Keratinocyte (primary cell): ENCODE data around the gene CMSS1. TPM values are rescaled to one million over a fixed set of nuclear protein-coding genes. Genes with fewer than 3 reads are reported as not detected.
A peak's percentile ranks its signal among the peaks of the same experiment; 100 is the strongest.

Source experiments
- DNase-seq: peaks from one replicate; pipeline ENCODE4 v3.0.0-alpha.2; 2011; ENCODE audit warnings: low read depth, missing footprints, low spot score
- FAIRE-seq: peaks from 2 replicates; lab custom pipeline; 2011; peaks lifted over from hg19 to GRCh38; lab: Jason Lieb, UNC
- H2AFZ ChIP-seq: 2 replicates; pipeline ENCODE4 v1.6.0; 2012; ENCODE audit warnings: low read length, control low read depth, inconsistent platforms; ENCODE audit not compliant: control insufficient read depth
- H3K27ac ChIP-seq: 2 replicates; pipeline ENCODE4 v1.5.1; 2011; ENCODE audit warnings: low read length; ENCODE audit not compliant: control insufficient read depth, insufficient read depth
- H3K27me3 ChIP-seq: 3 replicates; pipeline ENCODE4 v1.6.0; 2011; ENCODE audit warnings: low read length; ENCODE audit not compliant: control insufficient read depth, insufficient read depth; ENCODE audit errors: extremely low read depth
- H3K36me3 ChIP-seq, 2 experiments: 2 replicates in 1 of 2; 3 replicates in 1 of 2; pipeline ENCODE4 v1.5.1; 2011; ENCODE audit warnings: low read length in 2 of 2, mild to moderate bottlenecking in 1 of 2; ENCODE audit not compliant: control insufficient read depth in 2 of 2, insufficient read depth in 2 of 2; ENCODE audit errors: extremely low read depth in 1 of 2
- H3K4me1 ChIP-seq: 3 replicates; pipeline ENCODE4 v1.5.1; 2011; ENCODE audit warnings: low read length; ENCODE audit not compliant: control insufficient read depth, insufficient read depth; ENCODE audit errors: extremely low read depth
- H3K4me2 ChIP-seq: 3 replicates; pipeline ENCODE4 v1.6.0; 2011; ENCODE audit warnings: low read depth, low read length; ENCODE audit not compliant: control insufficient read depth, insufficient read depth; ENCODE audit errors: extremely low read depth
- H3K4me3 ChIP-seq, 3 experiments: fragments of 200-600 bp in 1 of 3; sonication (generic) in 1 of 3; 2 replicates in 2 of 3; 3 replicates in 1 of 3; pipeline ENCODE4 v1.5.1; 2011 to 2016; ENCODE audit warnings: low read length in 3 of 3, mild to moderate bottlenecking in 3 of 3, control low read depth in 2 of 3, inconsistent platforms in 1 of 3, low read depth in 1 of 3, mixed read lengths in 1 of 3, mixed run types in 1 of 3, moderate library complexity in 1 of 3; ENCODE audit not compliant: control insufficient read depth in 2 of 3, insufficient read depth in 2 of 3; ENCODE audit errors: extremely low read depth in 1 of 3
- H3K79me2 ChIP-seq: 2 replicates; pipeline ENCODE4 v1.6.0; 2012; ENCODE audit warnings: low read length; ENCODE audit not compliant: control insufficient read depth, insufficient read depth
- H3K9ac ChIP-seq: 3 replicates; pipeline ENCODE4 v1.6.0; 2011; ENCODE audit warnings: low read length; ENCODE audit not compliant: control insufficient read depth, insufficient read depth; ENCODE audit errors: extremely low read depth
- H3K9me1 ChIP-seq: 3 replicates; pipeline ENCODE4 v1.6.0; 2011; ENCODE audit warnings: low read length; ENCODE audit not compliant: control insufficient read depth, insufficient read depth; ENCODE audit errors: extremely low read depth
- H3K9me3 ChIP-seq: 2 replicates; pipeline ENCODE4 v1.5.1; 2012; ENCODE audit warnings: low read depth, low read length; ENCODE audit not compliant: control insufficient read depth
- H4K20me1 ChIP-seq: 3 replicates; pipeline ENCODE4 v1.6.0; 2011; ENCODE audit warnings: low read length; ENCODE audit not compliant: control insufficient read depth, insufficient read depth; ENCODE audit errors: extremely low read depth
- CTCF ChIP-seq, 3 experiments: IDR thresholded peaks in 1 of 3; conservative IDR thresholded peaks in 1 of 3; optimal IDR thresholded peaks in 1 of 3; 2 replicates in 2 of 3; 3 replicates in 1 of 3; pipeline versions ENCODE3 to v1.5.1; 2011; ENCODE audit warnings: low read length in 3 of 3, mild to moderate bottlenecking in 3 of 3, moderate library complexity in 2 of 3, control low read depth in 1 of 3, inconsistent platforms in 1 of 3; ENCODE audit not compliant: insufficient read depth in 2 of 3; ENCODE audit errors: extremely low read depth in 1 of 3
- EZH2 ChIP-seq: IDR thresholded peaks from one replicate; pipeline ENCODE4 v1.6.1; 2012; ENCODE audit warnings: inconsistent platforms, mild to moderate bottlenecking, low read length, moderate library complexity
- dilution Hi-C: fragments of 300-500 bp; cut with MboI; formaldehyde crosslinking; loops from one replicate; pipeline ENCODE4 v1.7.0; 2020; ENCODE audit warnings: low sequenced_read_pairs; ENCODE audit not compliant: extremely low pct_ligation_motif_present
- polyA plus RNA-seq, 5 experiments: library from polyadenylated mRNA; depleted of rRNA in 3 of 5; stranded (reverse) in 3 of 5; stranded (forward) in 1 of 5; unstranded in 1 of 5; fragments of >200 nt; gene quantifications; 1 replicate in 1 of 5; 2 replicates in 3 of 5; 3 replicates in 1 of 5; pipeline versions ENCODE4 v1.2.1 to v1.2.3, GENCODE V29; 2011 to 2012; ENCODE audit warnings: missing spikeins in 2 of 5, low read depth in 1 of 5, low replicate concordance in 1 of 5

Gene CMSS1
- polyA plus RNA-seq, 1 donor (not counting 4 experiments of a cell fraction or from before 2014, with no cell fraction given): 37.2 TPM

GRCh38 chr3:100113723-100114412 lies 296.2 kb downstream of the CMSS1 start:
- Histone ChIP-seq H3K4me1 (peaks cover 10% of the 10 kb centered on the region), H3K27ac (no peak overlapping the region), H2AFZ (no peak overlapping the region), H3K79me2 (no peaks in the 10 kb centered on the region), H3K36me3 (no peaks in the 10 kb centered on the region), H3K9me3 (no peaks in the 10 kb centered on the region), H3K9ac (no peak overlapping the region), H3K4me2 (peak overlapping the region; percentile 13), H3K27me3 (no peaks in the 10 kb centered on the region), H4K20me1 (no peaks in the 10 kb centered on the region), H3K9me1 (no peaks in the 10 kb centered on the region), H3K4me3 (no peak overlapping the region)
- dilution Hi-C loops: no loop called here
- TF ChIP-seq CTCF (optimal IDR thresholded peaks at IDR 0.05 in 1 of 3, IDR thresholded peaks at IDR 0.05 in 1 of 3, conservative IDR thresholded peaks at IDR 0.05 in 1 of 3; ENCODE audit: extremely low read depth in 1 of 3, insufficient read depth in 2 of 3, low read length in 3 of 3) (no peak), EZH2 (no peak)
- no peak for DNase-seq
- peak; percentile 70 for FAIRE-seq

- no peaks in the 10 kb centered on the region for H3K27me3 ChIP-seq
- peak; percentile 69 for FAIRE-seq
- no peak within 1 kb of the TSS for H2AFZ ChIP-seq
- TF ChIP-seq EZH2 (no peak), CTCF (optimal IDR thresholded peaks at IDR 0.05 in 1 of 3, IDR thresholded peaks at IDR 0.05 in 1 of 3, conservative IDR thresholded peaks at IDR 0.05 in 1 of 3; ENCODE audit: extremely low read depth in 1 of 3, insufficient read depth in 2 of 3, low read length in 3 of 3) (no peak)
- H4K20me1 ChIP-seq: no peaks in the 10 kb centered on the region
- peak within 1 kb of the TSS; percentile 13 for H3K4me2 ChIP-seq
- no peaks in the 10 kb centered on the region for H3K79me2 ChIP-seq
- no peaks in the 10 kb centered on the region for H3K9me3 ChIP-seq
- peaks cover 10% of the 10 kb centered on the region for H3K4me1 ChIP-seq
- H3K36me3 ChIP-seq: no peaks in the 10 kb centered on the region
- H3K4me3 ChIP-seq: no peak within 1 kb of the TSS
- H3K9me1 ChIP-seq: no peaks in the 10 kb centered on the region
- H3K27ac ChIP-seq: no peak within 1 kb of the TSS
- DNase-seq: no peak
- H3K9ac ChIP-seq: no peak within 1 kb of the TSS
- dilution Hi-C loops: no loop called here
Observed at GRCh38 chr3:100114413-100115030, 296.9 kb downstream of the CMSS1 start, which contains the start of gene FILIP1L. Gene FILIP1L (minus strand): TSS chr3:100114501.
